ENCODE data around the gene PSMB2.

PSMB2 gene

DNA sequence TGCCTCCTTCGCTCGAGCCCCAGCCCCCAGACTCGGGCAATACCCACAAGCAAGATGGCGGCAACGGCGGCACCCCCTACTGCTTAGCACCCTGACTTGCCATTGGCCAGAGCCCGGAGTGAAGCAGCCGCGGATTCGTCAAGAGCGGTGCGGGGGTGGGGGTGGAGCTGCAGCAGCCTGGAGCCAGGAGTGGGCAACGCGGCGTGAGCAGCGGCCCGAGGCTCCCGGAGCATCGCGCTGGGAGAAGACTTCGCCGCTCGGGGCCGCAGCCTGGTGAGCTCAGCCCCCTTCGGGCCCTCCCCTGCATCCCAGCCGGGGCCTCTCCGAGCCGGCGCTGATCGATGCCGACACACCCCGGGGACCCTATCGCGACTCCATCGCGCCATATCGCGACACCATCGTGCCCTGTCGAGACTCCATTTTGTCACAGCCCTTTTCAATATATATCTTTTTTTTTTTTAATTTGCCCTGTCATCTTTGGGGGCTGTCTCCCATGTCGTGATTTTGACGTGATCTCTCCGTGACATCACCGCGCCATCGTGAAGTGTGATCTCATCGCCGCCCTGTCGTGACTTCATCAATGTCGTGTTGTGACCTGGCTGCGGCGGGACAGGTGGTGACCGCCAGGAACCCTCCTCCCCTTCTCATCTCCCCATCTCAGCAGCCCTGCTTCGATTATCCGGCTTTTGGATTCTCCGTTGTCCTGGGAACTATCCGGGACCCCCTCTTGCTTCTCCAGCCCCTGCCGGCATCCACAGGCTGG lies 83.5 kb downstream of the PSMB2 start, which contains the start of gene NCDN:
Gene NCDN (plus strand): TSS at position 189 of the 763 bp plus-strand sequence. CDS start 392 bp downstream, at position 581.
- peak in 54 of 56 donors; percentile 76 to 100 (median 96) for DNase-seq

DNA sequence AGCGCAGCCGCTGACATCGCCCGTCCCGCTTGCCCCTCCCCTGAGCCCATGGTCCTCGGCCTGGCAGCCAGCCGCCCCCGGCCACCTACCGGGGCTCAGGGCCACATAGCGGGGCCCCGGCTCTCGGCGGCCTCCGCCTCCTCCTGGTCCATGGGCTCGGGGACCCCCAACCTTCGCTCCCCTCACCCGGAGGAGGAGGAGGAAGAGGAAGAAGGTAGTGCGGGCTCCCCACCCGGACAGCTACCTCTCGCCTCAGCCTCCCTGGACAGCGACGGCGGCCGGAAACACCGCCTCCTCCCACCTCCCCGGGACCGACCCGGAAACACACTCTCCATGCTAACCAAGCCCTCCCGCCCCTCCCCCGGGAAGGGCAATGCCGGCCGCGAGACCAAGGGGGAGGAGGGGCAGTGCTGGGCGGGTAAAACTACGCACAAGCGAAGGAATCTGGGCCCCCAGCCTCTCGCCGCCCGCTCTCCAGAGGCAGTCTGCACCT lies 84.2 kb downstream of the PSMB2 start, which contains the start of gene KIAA0319L:
Gene KIAA0319L (minus strand): TSS at position 286 of the 493 bp plus-strand sequence. CDS start 2,912 bp downstream, outside the sequence.
- peak; percentile 72 to 100 (median 94) for DNase-seq

DNA sequence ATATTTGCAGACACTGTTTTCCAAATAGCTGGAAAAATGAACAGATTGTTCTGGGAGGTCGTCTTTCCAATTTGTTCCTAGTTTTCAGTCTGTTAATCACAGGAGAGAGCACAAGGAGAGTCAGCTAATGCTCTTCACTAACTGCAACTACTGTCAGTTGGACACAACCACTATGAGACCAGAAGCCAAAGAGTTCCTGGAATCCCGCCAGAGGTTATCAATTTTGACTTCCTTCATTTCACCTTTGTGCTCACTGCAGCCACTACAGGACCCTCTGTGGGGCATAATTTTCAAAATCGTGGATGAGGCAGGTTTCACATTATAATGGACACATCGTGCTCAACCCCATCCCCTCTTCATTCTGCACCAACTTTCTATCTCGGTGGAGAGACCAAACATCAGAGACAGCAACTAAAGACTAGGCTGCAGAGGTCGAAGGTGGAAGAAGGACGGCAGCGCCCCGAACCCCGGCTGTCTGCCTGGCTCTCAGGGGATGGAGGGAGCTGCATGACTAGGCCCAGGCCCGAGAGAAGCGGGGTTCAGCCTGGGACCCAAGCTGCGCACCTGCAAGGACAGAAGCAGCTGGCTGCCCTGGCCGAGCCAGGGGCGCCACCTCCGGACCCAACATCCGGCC lies 84.7 kb downstream of the PSMB2 start:
- DNase-seq, result no peak

DNA sequence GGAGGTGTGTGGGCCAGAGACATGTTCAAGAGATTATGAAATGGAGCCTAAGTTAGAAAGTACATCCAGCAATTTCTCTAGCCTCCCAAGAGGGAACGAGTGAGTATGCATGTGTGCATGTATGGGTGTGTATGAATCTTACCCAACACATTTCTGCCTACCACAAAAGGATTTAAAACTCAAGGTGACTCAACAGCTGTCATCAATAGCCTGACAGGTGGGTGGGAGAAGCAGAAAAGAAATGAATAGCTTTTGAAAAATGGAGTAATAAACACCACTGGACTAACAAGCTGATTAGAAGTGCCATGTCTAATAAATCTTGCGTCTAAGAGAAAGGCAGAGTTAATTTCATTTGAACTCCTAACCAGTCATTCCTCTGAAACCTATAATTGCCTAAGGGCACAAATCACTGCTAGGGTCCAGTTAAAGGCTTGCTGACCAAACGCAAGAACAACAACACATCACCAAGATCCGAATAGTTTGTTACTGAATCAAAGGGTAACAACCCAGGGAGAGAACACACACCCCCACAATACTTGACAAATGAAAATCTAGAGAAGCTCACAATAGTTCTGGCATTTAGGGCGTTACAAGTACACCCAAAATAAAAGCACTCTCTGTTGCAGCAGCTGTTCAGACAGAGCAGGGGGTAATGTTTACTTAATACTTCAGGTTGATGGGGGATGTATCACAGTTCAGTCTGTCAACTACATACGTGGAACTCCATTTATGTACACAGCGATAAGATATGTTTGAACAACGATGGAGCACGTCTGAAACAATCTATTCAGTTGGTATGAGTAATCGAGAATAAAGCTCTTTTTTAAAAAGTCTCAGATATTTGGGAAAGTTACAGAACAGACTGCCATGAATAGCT lies 85.5 kb downstream of the PSMB2 start:
- DNase-seq, result no peak

DNA sequence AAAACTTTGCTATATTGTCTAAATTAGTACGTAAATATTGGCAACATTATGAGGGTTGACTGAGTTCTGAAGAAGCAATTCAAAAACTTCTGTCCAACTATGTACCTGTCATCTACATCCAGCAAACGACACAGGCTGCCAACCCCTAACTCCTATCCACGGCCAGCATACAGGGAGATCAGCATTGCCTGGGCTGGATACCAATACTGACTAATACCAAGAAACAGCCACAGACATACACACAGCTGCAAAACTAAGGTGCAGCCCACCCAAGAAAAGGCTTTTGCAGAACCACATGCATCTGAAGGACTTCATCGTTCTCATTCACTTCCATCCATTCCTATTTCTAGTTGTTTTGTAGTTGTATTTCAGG lies 86.1 kb downstream of the PSMB2 start:
- DNase-seq, result no peak

DNA sequence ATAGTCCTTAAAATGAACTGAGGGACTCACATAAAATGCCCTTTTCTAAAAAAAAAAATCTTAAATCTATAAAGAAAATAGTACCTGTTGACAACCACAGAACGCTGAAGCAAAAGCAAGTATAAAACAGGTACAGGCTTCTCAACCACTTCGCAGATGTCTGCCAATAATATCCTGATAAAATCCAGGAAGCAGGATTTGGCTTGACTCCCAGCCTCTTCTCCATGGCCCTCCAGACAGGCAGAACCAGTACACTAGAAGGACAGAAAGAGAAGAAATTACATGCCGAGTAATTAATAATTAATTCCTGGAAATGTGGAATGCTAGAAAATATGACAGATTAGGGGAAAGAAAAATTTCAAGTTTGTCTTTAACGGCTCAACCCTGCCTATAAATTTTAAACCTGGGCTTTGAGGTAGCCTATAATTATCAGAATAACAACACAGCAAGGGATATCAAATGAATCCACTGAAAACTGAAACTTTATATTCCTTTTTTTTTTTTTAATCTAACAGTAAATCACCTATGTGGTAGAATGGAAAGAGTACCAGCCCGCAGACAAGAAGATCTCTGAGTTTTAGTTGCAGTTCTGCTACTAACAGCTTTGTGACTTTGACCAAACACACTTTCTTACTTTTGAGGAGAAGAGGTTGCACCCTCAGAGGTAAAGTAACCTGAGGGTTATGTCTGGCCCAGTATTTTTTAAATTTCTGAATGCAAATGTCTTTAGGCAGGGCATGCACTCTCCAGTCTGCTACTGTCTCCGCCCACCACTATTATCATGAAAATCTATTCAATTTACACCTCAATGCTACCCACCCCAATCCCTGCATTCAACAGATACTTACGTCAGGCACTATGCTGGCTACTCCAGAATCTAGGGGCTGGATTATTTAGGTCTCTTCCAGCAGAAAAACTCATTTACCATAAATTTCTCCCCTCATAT lies 86.8 kb downstream of the PSMB2 start:
- no peak for DNase-seq

DNA sequence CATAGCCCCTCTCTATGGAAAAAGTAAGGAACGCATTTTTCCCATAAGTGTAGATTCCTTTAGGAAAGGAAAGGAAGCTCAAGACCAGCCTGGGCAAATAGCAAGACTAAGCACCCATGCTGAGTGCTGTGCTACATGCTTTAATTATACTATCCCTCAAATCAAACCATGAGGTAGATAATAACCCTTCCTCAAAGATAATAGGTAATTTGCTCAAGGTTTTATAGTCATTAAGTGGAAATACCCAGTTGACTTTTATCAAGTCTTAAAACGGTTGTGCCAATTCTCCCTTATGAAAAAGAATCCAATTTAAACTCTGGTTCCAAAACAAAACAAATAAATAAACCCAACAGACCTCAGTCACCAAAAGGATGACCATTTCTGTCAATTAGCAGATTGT lies 87.5 kb downstream of the PSMB2 start:
- DNase-seq, result no peak

All from amygdala (tissue), 56 donors.